Fibroblast of lung (primary cell): ENCODE measurements around the gene TAGLN2. TPM values are rescaled to one million over a fixed set of nuclear protein-coding genes. Genes with fewer than 3 reads are reported as not detected.
A peak's percentile ranks its signal among the peaks of the same experiment; 100 is the strongest.

Experiments used
- DNase-seq, 2 donors: peaks; one replicate each; pipeline versions ENCODE4 v3.0.0 to v3.0.0-alpha.2; 2010; ENCODE audit warnings: low read depth in 2 of 2
- H2AFZ ChIP-seq: 2 replicates; pipeline ENCODE4 v1.5.1; 2012; ENCODE audit warnings: low read length, control low read depth, inconsistent platforms
- H3K27ac ChIP-seq: 2 replicates; pipeline ENCODE4 v1.5.1; 2011; ENCODE audit warnings: low read length, control low read depth; ENCODE audit not compliant: insufficient read depth
- H3K27me3 ChIP-seq: 2 replicates; pipeline ENCODE4 v1.5.1; 2011; ENCODE audit warnings: mild to moderate bottlenecking, low read length; ENCODE audit not compliant: control insufficient read depth, insufficient read depth
- H3K36me3 ChIP-seq: 2 replicates; pipeline ENCODE4 v1.5.1; 2011; ENCODE audit warnings: low read length; ENCODE audit not compliant: control insufficient read depth, insufficient read depth
- H3K4me1 ChIP-seq: 2 replicates; pipeline ENCODE4 v1.5.1; 2011; ENCODE audit warnings: low read length; ENCODE audit not compliant: control insufficient read depth, insufficient read depth; ENCODE audit errors: extremely low read depth
- H3K4me2 ChIP-seq: 2 replicates; pipeline ENCODE4 v1.5.1; 2011; ENCODE audit warnings: low read length, control low read depth; ENCODE audit not compliant: insufficient read depth; ENCODE audit errors: extremely low read depth
- H3K4me3 ChIP-seq, 4 experiments: fragments of 200-600 bp in 1 of 4; sonication (generic) in 1 of 4; replicated peaks in 1 of 4; 2 replicates each; pipeline ENCODE4 v1.5.1; 2011 to 2016; ENCODE audit warnings: low read length in 4 of 4, low read depth in 3 of 4, mild to moderate bottlenecking in 3 of 4, control low read depth in 2 of 4, inconsistent platforms in 1 of 4, mixed read lengths in 1 of 4; ENCODE audit not compliant: insufficient read depth in 1 of 4; ENCODE audit errors: control extremely low read depth in 1 of 4
- H3K79me2 ChIP-seq: 2 replicates; pipeline ENCODE4 v1.5.1; 2012; ENCODE audit warnings: mild to moderate bottlenecking, low read length, inconsistent platforms; ENCODE audit not compliant: control insufficient read depth, insufficient read depth
- H3K9ac ChIP-seq: 2 replicates; pipeline ENCODE4 v1.5.1; 2011; ENCODE audit warnings: mild to moderate bottlenecking, low read length, control low read depth; ENCODE audit not compliant: insufficient read depth
- H3K9me3 ChIP-seq: 2 replicates; pipeline ENCODE4 v1.5.1; 2012; ENCODE audit warnings: low read depth, low read length; ENCODE audit not compliant: control insufficient read depth, insufficient read depth
- H4K20me1 ChIP-seq: 2 replicates; pipeline ENCODE4 v1.5.1; 2011; ENCODE audit warnings: low read length; ENCODE audit not compliant: control insufficient read depth, insufficient read depth; ENCODE audit errors: extremely low read depth
- EZH2 ChIP-seq: IDR thresholded peaks from 2 replicates; pipeline ENCODE4 v1.5.1; 2012; ENCODE audit warnings: low read length, control low read depth, mild to moderate bottlenecking; ENCODE audit errors: missing control alignments
- polyA plus RNA-seq, 2 donors: library from polyadenylated mRNA; depleted of rRNA in 1 of 2; stranded (reverse) in 1 of 2; unstranded in 1 of 2; fragments of >200 nt; gene quantifications; 2 replicates each; pipeline ENCODE4 v1.2.1, GENCODE V29; 2011 to 2012; ENCODE audit warnings: missing spikeins in 1 of 2
- total RNA-seq: library from RNA; depleted of rRNA; stranded (reverse); fragments of >200 nt; gene quantifications from 2 replicates; pipeline ENCODE4 v1.2.1, GENCODE V29; 2014
- TF ChIP-seq, protein P1 (sequence below), 2 donors: IDR thresholded peaks in 1 of 2; conservative IDR thresholded peaks in 1 of 2; 1 replicate in 1 of 2; 2 replicates in 1 of 2; pipeline ENCODE4 v1.5.1; 2011 to 2012; ENCODE audit warnings: low read length in 2 of 2, control low read depth in 1 of 2, inconsistent platforms in 1 of 2, low read depth in 1 of 2, mild to moderate bottlenecking in 1 of 2

TAGLN2 gene
- total and polyA plus RNA-seq, 2 donors (not counting 1 experiment from before 2014, with no cell fraction given) = 300 to 718 TPM

DNA sequence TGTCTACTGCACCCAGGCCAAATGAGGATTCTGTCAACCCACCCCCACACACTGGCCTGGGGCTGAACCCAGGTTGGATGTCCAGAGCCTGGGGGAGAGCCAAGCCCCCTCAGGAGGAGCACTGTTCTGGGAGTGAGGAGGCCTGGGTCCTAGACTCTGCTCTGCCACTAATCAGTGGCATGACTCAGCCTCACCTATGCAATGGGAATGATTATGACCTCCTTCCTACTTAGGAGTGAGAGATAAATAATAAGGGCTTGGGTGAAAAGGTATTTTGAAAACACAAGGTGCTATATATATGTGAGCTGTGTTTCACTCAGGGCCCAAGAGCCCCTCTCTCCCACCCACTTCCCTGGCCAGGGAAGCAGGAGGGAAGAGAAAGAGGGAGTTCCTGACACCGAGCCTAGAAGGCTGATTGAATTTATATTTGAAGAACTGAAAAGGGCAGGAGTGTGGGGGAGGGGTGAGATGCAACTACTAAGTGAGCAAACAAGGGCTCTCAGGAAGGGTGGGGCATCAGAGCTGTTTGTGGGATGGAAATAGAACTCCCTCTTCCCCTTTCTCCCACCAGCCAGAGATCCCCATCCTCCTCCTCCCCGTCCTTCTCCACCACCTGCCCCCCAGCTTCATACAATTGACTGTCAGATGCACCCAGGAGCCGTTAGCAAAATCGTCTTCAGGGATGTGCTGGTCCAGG lies 11.9 kb upstream of the TAGLN2 start:
- no peaks in the 10 kb centered on the region for H3K79me2 ChIP-seq
- H3K9me3 ChIP-seq = no peaks in the 10 kb centered on the region
- no peak overlapping the region for H3K9ac ChIP-seq
- no peak overlapping the region for H3K4me2 ChIP-seq
- H2AFZ ChIP-seq = no peak overlapping the region
- H3K4me3 ChIP-seq = no peak overlapping the region
- H4K20me1 ChIP-seq = no peaks in the 10 kb centered on the region
- DNase-seq = no peak
- no peaks in the 10 kb centered on the region for H3K36me3 ChIP-seq
- H3K4me1 ChIP-seq = no peaks in the 10 kb centered on the region
- H3K27ac ChIP-seq = no peak overlapping the region
- TF ChIP-seq, protein P1, sequence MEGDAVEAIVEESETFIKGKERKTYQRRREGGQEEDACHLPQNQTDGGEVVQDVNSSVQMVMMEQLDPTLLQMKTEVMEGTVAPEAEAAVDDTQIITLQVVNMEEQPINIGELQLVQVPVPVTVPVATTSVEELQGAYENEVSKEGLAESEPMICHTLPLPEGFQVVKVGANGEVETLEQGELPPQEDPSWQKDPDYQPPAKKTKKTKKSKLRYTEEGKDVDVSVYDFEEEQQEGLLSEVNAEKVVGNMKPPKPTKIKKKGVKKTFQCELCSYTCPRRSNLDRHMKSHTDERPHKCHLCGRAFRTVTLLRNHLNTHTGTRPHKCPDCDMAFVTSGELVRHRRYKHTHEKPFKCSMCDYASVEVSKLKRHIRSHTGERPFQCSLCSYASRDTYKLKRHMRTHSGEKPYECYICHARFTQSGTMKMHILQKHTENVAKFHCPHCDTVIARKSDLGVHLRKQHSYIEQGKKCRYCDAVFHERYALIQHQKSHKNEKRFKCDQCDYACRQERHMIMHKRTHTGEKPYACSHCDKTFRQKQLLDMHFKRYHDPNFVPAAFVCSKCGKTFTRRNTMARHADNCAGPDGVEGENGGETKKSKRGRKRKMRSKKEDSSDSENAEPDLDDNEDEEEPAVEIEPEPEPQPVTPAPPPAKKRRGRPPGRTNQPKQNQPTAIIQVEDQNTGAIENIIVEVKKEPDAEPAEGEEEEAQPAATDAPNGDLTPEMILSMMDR (conservative IDR thresholded peaks at IDR 0.05 in 1 of 2, IDR thresholded peaks at IDR 0.05 in 1 of 2; ENCODE audit: low read depth in 1 of 2, low read length in 2 of 2) = no peak
- TF ChIP-seq EZH2 = no peak
- peaks cover 15% of the 10 kb centered on the region for H3K27me3 ChIP-seq

DNA sequence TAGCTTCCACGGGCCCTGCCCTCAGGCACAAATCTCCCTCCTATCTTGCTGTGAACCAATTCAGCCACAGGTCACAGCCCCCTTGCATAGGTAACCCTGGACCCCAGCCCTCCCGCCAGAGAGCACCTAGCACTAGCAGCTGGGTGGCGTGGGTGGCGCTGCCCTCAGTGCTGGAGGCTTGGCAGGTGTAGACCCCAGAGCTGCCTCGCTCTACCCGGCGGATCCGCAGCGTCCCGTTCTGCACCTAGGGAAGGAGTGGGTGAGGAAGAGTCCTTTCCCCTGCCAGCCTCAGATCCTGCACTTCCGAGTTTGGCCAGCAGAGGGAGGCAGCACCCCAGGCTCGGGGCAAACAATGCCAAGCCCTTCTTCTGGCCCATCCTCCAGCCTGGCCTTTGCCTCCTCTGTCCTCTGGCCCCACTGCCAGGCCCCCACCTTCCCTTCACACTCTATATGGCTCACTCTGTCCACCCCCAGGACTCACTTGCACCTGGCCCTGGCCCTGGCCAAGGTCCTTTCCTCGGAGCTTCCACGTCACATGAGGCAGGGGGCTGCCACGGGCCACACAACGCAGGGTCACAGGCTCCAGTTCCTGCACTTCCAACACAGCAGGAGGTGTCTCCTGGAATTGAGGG lies 11.1 kb upstream of the TAGLN2 start:
- DNase-seq = peak; percentile 16 to 41
- H4K20me1 ChIP-seq = no peaks in the 10 kb centered on the region
- no peak overlapping the region for H3K9ac ChIP-seq
- no peaks in the 10 kb centered on the region for H3K79me2 ChIP-seq
- H3K27ac ChIP-seq = no peak overlapping the region
- H3K4me2 ChIP-seq = no peak overlapping the region
- H3K36me3 ChIP-seq = no peaks in the 10 kb centered on the region
- TF ChIP-seq EZH2 = no peak
- TF ChIP-seq, protein P1 (conservative IDR thresholded peaks at IDR 0.05 in 1 of 2, IDR thresholded peaks at IDR 0.05 in 1 of 2; ENCODE audit: low read depth in 1 of 2, low read length in 2 of 2) = peak; percentile 89 to 98
- no peak overlapping the region for H2AFZ ChIP-seq
- H3K4me1 ChIP-seq = no peaks in the 10 kb centered on the region
- H3K27me3 ChIP-seq = peaks cover 15% of the 10 kb centered on the region
- H3K9me3 ChIP-seq = no peaks in the 10 kb centered on the region
- no peak overlapping the region for H3K4me3 ChIP-seq

DNA sequence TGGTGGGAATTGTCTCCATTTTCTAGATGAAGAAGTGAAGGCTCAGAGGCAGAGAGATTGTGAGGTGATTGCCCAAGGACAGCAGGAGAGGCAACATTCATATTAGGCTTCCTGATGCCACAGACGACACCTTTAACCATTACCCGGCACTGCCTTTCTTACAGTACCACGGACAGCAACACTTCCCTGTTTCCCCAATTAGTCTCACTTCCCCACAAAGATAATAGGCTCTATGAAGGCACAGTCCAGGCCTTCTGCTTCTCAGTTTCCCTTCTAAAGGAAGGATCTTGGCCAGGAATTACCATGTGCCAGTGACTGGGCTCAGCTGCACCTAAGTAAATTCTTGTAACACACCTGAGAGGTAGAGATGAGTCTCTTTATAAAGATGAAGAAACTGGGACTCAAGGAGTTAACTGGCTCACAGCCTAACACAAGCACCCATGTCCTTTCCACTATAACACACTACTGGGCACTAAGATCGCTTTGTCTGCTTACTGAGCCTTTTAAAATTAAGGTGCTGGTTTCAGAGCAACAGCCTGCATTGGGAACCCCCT lies 10.5 kb upstream of the TAGLN2 start:
- Histone ChIP-seq H4K20me1 (no peaks in the 10 kb centered on the region), H3K9ac (no peak overlapping the region), H3K4me1 (no peaks in the 10 kb centered on the region), H3K9me3 (no peaks in the 10 kb centered on the region), H3K4me2 (no peak overlapping the region), H3K36me3 (no peaks in the 10 kb centered on the region), H3K4me3 (no peak overlapping the region), H3K27me3 (peaks cover 15% of the 10 kb centered on the region), H2AFZ (no peak overlapping the region), H3K79me2 (no peaks in the 10 kb centered on the region), H3K27ac (no peak overlapping the region)
- DNase-seq = no peak
- TF ChIP-seq, protein P1 (conservative IDR thresholded peaks at IDR 0.05 in 1 of 2, IDR thresholded peaks at IDR 0.05 in 1 of 2; ENCODE audit: low read depth in 1 of 2, low read length in 2 of 2) = no peak
- no peak for TF ChIP-seq EZH2
